GM12801 (cell line): ENCODE results near the gene MCF2L2.

Experiments
- TF ChIP-seq, protein P1 (sequence below): IDR thresholded peaks from one replicate; pipeline ENCODE4 v1.5.1; 2011; ENCODE audit warnings: control low read depth; ENCODE audit not compliant: insufficient read length; ENCODE audit errors: extremely low read depth

MCF2L2 gene

DNA sequence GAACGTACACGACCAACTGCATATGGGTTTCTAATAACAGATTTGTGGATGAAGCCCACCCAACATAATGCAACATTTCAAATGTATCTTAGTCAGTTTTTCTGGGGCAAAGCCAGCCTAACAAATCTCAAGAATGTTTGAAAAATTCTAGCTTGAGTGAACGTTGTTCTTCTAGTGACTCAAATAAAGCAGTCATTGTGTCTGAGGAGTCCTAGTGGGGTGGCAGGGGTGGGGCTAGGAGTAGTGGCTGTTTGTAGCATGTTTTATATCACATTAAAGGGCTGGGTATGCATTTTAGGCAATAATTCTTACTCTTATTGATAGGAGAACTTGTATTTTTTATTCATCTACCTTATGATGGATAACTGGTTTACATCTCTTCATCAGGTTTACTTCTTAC lies 169.3 kb downstream of the MCF2L2 start:
- TF ChIP-seq, protein P1, sequence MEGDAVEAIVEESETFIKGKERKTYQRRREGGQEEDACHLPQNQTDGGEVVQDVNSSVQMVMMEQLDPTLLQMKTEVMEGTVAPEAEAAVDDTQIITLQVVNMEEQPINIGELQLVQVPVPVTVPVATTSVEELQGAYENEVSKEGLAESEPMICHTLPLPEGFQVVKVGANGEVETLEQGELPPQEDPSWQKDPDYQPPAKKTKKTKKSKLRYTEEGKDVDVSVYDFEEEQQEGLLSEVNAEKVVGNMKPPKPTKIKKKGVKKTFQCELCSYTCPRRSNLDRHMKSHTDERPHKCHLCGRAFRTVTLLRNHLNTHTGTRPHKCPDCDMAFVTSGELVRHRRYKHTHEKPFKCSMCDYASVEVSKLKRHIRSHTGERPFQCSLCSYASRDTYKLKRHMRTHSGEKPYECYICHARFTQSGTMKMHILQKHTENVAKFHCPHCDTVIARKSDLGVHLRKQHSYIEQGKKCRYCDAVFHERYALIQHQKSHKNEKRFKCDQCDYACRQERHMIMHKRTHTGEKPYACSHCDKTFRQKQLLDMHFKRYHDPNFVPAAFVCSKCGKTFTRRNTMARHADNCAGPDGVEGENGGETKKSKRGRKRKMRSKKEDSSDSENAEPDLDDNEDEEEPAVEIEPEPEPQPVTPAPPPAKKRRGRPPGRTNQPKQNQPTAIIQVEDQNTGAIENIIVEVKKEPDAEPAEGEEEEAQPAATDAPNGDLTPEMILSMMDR = no peak

DNA sequence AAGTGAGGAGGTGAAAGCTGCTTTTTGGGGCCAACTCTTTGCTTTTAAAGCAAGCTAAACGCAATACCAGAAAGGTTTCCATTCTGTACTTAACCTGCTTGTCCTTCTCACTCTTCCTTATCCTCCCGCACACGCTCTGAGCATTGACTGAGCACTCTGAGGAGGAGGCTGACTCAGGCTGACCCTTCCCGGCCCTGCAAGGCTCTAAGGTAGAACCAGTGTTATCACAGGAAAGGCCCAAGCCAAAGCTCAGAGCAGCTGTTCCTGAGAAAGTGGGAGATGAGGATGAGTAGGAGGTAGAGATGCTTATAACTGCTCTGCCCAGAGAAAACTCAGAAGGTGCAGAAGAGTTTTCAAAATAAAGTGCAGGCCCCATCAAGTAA lies 173.1 kb downstream of the MCF2L2 start:
- TF ChIP-seq, protein P1 = no peak

DNA sequence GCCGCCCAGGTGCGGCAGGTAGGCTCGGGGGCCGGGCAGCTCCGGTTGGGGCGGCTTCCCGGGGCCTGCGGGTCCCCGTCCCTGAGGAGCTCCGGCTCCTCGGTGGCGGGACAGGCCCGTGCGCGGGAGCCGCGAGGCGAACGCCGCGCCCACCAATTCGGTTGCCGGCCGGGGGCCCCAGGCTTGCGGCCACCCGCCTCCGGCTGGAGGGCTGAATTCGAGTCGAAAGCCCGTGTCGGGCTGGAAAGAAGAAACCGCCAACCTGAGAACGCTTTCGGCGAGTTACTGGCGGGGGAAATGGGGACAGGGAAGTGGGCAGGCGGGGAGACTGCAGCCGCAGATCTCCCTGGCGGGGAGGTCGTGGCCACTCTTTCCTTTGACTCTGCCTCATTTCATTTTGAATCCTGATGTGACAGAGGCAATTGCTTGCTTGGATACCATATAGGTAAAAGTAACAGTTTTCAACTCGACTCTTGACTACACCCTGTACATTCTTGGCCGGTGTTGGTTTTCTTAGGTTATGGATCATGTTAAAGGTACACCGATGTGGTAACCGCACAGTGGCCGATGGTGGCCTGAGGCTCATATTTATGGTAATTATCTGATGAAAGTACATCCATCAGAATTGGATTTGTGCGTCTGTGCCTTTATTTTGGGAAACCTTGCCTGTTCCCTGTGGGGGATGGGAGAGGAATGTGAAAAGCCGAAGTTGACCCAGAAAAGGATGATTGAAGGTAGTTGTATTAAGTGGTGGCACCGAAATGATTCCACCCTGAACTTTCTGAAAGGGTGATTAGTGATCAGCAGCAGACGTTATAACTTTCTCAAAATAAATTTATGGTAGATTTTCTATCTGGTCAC lies 173.7 kb downstream of the MCF2L2 start:
- TF ChIP-seq, protein P1 = no peak

DNA sequence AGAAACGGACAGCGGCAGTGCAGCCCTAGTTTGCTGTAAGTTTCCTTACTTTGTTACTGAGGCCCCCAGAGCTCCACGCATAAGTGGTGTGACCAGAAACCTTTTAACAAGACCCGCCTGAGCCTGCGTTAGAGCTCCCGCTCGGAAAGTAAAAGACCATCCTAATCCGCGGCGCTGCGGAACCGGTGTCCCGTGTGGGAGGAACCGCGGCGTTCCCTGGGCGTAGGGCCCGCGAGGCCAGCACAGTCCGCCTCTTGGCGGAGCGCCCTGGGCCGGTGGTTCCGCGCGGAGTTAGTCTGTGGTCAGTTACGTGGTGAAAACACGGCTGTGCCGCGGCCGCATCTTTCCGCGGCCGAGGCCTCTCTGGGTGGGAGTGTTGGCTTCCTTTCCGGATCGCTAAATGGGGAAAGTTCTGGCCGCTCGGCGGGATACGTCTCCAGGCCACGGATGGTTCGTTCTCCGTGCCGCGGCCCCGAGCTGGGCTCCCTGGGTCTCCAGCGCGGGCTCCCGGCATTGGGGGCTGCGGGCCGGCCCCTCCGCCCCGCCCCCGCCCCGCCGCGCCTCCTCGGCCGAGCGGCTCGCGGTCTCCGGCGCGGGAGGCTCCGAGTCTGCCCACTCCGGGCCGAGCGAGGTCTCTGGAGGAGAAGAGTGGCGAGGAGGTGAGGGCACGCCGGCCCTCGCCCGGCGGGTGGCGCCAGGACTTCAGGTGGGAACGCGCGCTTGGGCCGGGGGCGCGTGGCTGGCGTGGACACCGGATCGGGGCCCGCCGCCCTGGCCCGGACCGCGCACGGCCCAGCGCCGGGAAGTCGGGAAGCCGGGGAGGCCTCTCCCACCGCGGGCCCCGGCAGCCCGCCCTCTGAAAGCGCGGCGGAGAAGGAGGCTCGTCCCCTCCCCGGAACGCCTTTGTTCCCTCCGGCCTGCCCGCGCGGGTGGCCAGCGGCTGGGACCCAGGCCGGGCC lies 174.6 kb downstream of the MCF2L2 start:
- TF ChIP-seq, protein P1 = no peak

DNA sequence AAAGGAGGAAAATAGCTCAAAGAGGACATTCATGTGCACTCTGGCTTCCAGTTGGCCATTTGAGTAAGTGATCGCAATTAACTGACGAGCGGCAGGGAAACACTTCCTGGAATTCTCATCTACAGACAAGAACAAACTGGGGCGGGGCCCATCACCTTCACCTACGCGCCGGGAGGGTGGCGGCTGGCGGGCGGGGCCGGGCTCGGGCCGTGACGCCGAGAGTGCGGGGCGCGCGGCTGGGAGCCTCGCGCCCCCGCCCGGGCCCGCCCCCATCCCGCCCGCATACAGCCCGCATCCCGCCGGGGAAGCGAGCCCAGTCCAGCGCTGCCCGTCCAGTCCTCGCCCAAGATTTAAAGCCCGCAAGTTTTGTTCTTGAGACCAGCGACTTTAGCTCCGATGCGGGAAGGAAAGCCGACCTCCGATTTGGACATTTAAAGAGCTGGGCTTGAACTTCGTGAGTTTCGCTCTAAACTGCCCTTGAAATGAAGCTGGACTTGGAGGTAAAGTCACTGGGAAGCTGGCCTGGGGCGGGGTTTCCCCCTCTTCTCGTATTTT lies 175.4 kb downstream of the MCF2L2 start, which contains the start of gene B3GNT5:
Gene B3GNT5 (plus strand): TSS at position 281 of the 555 bp plus-strand sequence. CDS start 16,546 bp downstream, outside the sequence.
- TF ChIP-seq, protein P1 = no peak

DNA sequence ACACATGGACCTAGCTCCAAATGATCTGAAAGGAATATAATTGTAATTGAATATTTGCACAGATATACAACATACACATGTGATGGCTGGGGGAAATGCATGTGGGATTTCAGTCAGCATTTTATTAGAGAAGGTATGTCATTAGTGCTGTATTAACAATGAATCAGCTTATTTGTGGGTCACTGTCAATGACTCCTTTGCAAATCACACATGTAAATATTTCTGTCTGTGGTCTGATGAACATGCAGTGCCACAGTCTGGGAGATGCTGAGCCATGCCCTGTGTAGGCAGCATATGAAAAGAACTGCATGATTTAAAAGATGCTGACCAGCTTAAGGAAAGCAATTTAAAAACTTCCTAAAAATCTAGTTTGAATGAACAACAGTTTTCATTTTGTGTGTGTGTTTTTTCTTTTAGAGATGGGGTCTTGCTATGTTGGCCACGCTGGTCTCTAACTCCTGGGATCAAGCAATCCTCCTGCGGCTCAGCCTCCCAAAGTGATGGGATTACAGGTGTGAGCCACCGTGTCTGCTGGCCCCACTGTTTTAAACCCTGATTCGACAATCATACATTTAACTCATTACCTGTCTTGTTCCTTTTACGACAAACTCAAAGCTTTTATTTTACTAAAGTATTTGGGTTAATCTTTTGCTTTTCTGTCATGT lies 176.2 kb downstream of the MCF2L2 start:
- TF ChIP-seq, protein P1 = no peak
